Endothelial cell of umbilical vein (primary cell): Measurements from ENCODE around the gene FHIT. TPM values are rescaled to one million over a fixed set of nuclear protein-coding genes. Genes with fewer than 3 reads are reported as not detected.

Experiments used
- BruUV-seq: library from RNA; stranded (reverse); fragments of 400-500 nt; replicated peaks from 2 replicates; lab custom pipeline; 2021; lab: Mats Ljungman, UMichigan
- CTCF ChIA-PET: fragments of 300-600, 350-600 bp; sonication (Branson Sonifier 250); formaldehyde crosslinking; loops from one replicate; lab custom pipeline; 2021; ENCODE audit warnings: antibody characterized with exemption, inconsistent platforms; lab: Charles Lee
- POLR2A ChIA-PET: fragments of 300-600, 350-600 bp; sonication (Branson Sonifier 250); formaldehyde crosslinking; loops from one replicate; lab custom pipeline; 2021; ENCODE audit warnings: antibody characterized with exemption, inconsistent platforms; lab: Charles Lee
- DNase-seq: peaks from one replicate; pipeline ENCODE4 v3.0.0-alpha.2; 2011; ENCODE audit warnings: low read depth, low spot score
- FAIRE-seq: peaks from 2 replicates; lab custom pipeline; 2011; peaks lifted over from hg19 to GRCh38; lab: Jason Lieb, UNC
- H2AFZ ChIP-seq: 2 replicates; pipeline ENCODE4 v1.6.0; 2012; ENCODE audit warnings: low read depth, low read length, control low read depth, inconsistent platforms
- H3K27ac ChIP-seq: 2 replicates; pipeline ENCODE4 v1.5.1; 2011; ENCODE audit warnings: low read depth, mild to moderate bottlenecking, control low read depth, low read length, moderate library complexity; ENCODE audit not compliant: insufficient read depth
- H3K27me3 ChIP-seq, 2 experiments: 2 replicates each; pipeline versions ENCODE4 v1.6.0 to v1.6.1; 2011; ENCODE audit warnings: low read length in 2 of 2, mixed read lengths in 1 of 2; ENCODE audit not compliant: control insufficient read depth in 2 of 2, insufficient read depth in 2 of 2
- H3K36me3 ChIP-seq, 2 experiments: 2 replicates in 1 of 2; 3 replicates in 1 of 2; pipeline ENCODE4 v1.5.1; 2011; ENCODE audit warnings: low read length in 2 of 2, mild to moderate bottlenecking in 1 of 2, moderate library complexity in 1 of 2; ENCODE audit not compliant: control insufficient read depth in 2 of 2, insufficient read depth in 2 of 2; ENCODE audit errors: extremely low read depth in 1 of 2
- H3K4me1 ChIP-seq: 3 replicates; pipeline ENCODE4 v1.5.1; 2011; ENCODE audit warnings: mild to moderate bottlenecking, low read length; ENCODE audit not compliant: control insufficient read depth, insufficient read depth; ENCODE audit errors: extremely low read depth
- H3K4me2 ChIP-seq: 2 replicates; pipeline ENCODE4 v1.6.1; 2011; ENCODE audit warnings: low read length, control low read depth, mixed read lengths; ENCODE audit not compliant: insufficient read depth
- H3K4me3 ChIP-seq, 3 experiments: fragments of 200-600 bp in 1 of 3; sonication (generic), shearing (Covaris generic) in 1 of 3; replicated peaks in 1 of 3; 2 replicates each; pipeline ENCODE4 v1.5.1; 2011 to 2016; ENCODE audit warnings: control low read depth in 3 of 3, low read length in 3 of 3, mild to moderate bottlenecking in 2 of 3, inconsistent platforms in 1 of 3, low read depth in 1 of 3, moderate library complexity in 1 of 3; ENCODE audit not compliant: insufficient read depth in 1 of 3
- H3K79me2 ChIP-seq: 2 replicates; pipeline ENCODE4 v1.6.0; 2012; ENCODE audit warnings: low read length, inconsistent platforms; ENCODE audit not compliant: control insufficient read depth, insufficient read depth
- H3K9ac ChIP-seq: replicated peaks from 2 replicates; pipeline ENCODE3; 2011; ENCODE audit warnings: low read length, control low read depth; ENCODE audit not compliant: insufficient read depth; ENCODE audit errors: extremely low read depth
- H3K9me1 ChIP-seq: replicated peaks from 3 replicates; pipeline ENCODE4 v1.6.0; 2011; ENCODE audit warnings: mild to moderate bottlenecking, low read length; ENCODE audit not compliant: control insufficient read depth, insufficient read depth; ENCODE audit errors: extremely low read depth
- H3K9me3 ChIP-seq: replicated peaks from 2 replicates; pipeline ENCODE4 v1.5.1; 2012; ENCODE audit warnings: low read length, inconsistent platforms; ENCODE audit not compliant: control insufficient read depth, insufficient read depth
- H4K20me1 ChIP-seq: replicated peaks from 2 replicates; pipeline ENCODE3; 2011; ENCODE audit warnings: mild to moderate bottlenecking, low read length; ENCODE audit not compliant: control insufficient read depth, insufficient read depth; ENCODE audit errors: extremely low read depth
- EZH2 ChIP-seq: IDR thresholded peaks from 2 replicates; pipeline ENCODE4 v1.6.1; 2012; ENCODE audit warnings: borderline replicate concordance, low read depth, mild to moderate bottlenecking, moderate library complexity, low read length, inconsistent platforms; ENCODE audit not compliant: severe bottlenecking
- FOS ChIP-seq: IDR thresholded peaks from 2 replicates; pipeline ENCODE4 v1.6.1; 2011; ENCODE audit warnings: mild to moderate bottlenecking, low read length, moderate library complexity, borderline replicate concordance; ENCODE audit not compliant: insufficient read depth
- GATA2 ChIP-seq: IDR thresholded peaks from 2 replicates; pipeline ENCODE4 v1.7.0; 2011; ENCODE audit warnings: low read depth, mild to moderate bottlenecking, moderate library complexity, mixed read lengths, low read length; ENCODE audit not compliant: insufficient read length, insufficient read depth
- JUN ChIP-seq: IDR thresholded peaks from 2 replicates; pipeline ENCODE4 v1.6.1; 2011; ENCODE audit warnings: borderline replicate concordance, low read depth; ENCODE audit not compliant: insufficient read length, insufficient read depth
- MAX ChIP-seq: IDR thresholded peaks from 2 replicates; pipeline ENCODE4 v1.6.1; 2011; ENCODE audit not compliant: insufficient read depth, insufficient read length
- MYC ChIP-seq: IDR thresholded peaks from one replicate; pipeline ENCODE4 v1.6.1; 2011; ENCODE audit warnings: mild to moderate bottlenecking, low read depth, low read length
- POLR2A ChIP-seq: IDR thresholded peaks from 2 replicates; pipeline ENCODE4 v1.6.1; 2012; ENCODE audit warnings: low read depth, mild to moderate bottlenecking, control low read depth, low read length
- POLR2AphosphoS5 ChIP-seq: IDR thresholded peaks from 2 replicates; pipeline ENCODE4 v1.6.1; 2012; ENCODE audit warnings: low read depth, mild to moderate bottlenecking, control low read depth, low read length, moderate library complexity; ENCODE audit not compliant: insufficient read depth
- dilution Hi-C: fragments of 300-500 bp; cut with MboI; formaldehyde crosslinking; loops from one replicate; pipeline ENCODE4 v1.15.0; 2019; ENCODE audit warnings: low sequenced_read_pairs; ENCODE audit not compliant: extremely low pct_ligation_motif_present
- intact Hi-C: fragments of 100-400 bp; cut with micrococcal nuclease; formaldehyde crosslinking; loops from one replicate; pipeline ENCODE4 v1.10.0; 2022
- polyA plus RNA-seq, 4 experiments: library from polyadenylated mRNA; depleted of rRNA in 3 of 4; stranded (reverse) in 3 of 4; unstranded in 1 of 4; fragments of >200 nt; gene quantifications; 2 replicates each; pipeline versions ENCODE4 v1.2.1 to v1.2.3, GENCODE V29; 2011 to 2012; ENCODE audit warnings: missing spikeins in 1 of 4
- total RNA-seq: library from RNA; stranded (reverse); gene quantifications from 2 replicates; pipeline ENCODE4 v1.2.3, GENCODE V29; 2021
- TF ChIP-seq, protein P1 (sequence below), 2 donors: IDR thresholded peaks; 1 replicate in 1 of 2; 2 replicates in 1 of 2; pipeline ENCODE4 v1.5.1; 2011; ENCODE audit warnings: low read length in 2 of 2, mild to moderate bottlenecking in 2 of 2, moderate library complexity in 2 of 2, control low read depth in 1 of 2, inconsistent platforms in 1 of 2, low read depth in 1 of 2; ENCODE audit not compliant: insufficient read depth in 1 of 2; ENCODE audit errors: extremely low read depth in 1 of 2

The FHIT gene
- total and polyA plus RNA-seq, 2 donors (not counting 3 experiments of a cell fraction or from before 2014, with no cell fraction given) = 0.47 to 2.2 TPM

GRCh38 chr3:60553144-60553543 is 698.1 kb downstream of the FHIT start:
- intact Hi-C loops (no loop called here), dilution Hi-C loops (no loop called here)
- no peak overlapping the region for H3K4me2 ChIP-seq
- H3K36me3 ChIP-seq = no peaks in the 10 kb centered on the region
- ChIA-PET CTCF (no interaction called here), POLR2A (no interaction called here)
- H3K9me1 ChIP-seq = no peaks in the 10 kb centered on the region
- H3K79me2 ChIP-seq = no peaks in the 10 kb centered on the region
- H3K9ac ChIP-seq = no peak overlapping the region
- no peak for TF ChIP-seq POLR2A
- TF ChIP-seq MAX = no peak
- FAIRE-seq (no peak), DNase-seq (no peak)
- no peak overlapping the region for H3K27ac ChIP-seq
- BruUV-seq = no TSS peak
- H3K9me3 ChIP-seq = no peaks in the 10 kb centered on the region
- no peaks in the 10 kb centered on the region for H3K4me1 ChIP-seq
- H3K27me3 ChIP-seq = no peaks in the 10 kb centered on the region
- H2AFZ ChIP-seq = no peak overlapping the region
- H3K4me3 ChIP-seq = no peak overlapping the region
- no peaks in the 10 kb centered on the region for H4K20me1 ChIP-seq

DNA sequence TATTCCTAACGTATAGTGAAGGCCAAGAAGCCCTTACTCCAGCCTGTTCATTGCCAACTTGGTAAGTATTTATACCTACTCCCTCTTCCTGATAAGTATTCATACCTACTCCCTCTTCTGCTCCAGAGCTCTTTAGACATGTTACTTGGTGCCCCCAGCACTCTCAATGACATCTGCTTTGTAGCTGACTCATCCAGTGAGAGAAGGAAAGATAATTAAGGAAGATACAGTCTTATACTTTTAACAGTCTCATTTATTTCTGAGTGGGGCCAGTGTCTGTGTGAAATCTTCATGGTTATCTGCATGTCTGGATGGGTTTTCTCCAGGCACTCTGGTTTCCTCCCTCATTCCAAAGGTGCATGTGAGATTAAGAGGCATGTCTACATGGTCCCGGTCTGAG is 698.7 kb downstream of the FHIT start:
- Histone ChIP-seq H3K9me3 (no peaks in the 10 kb centered on the region), H3K9ac (no peak overlapping the region), H3K4me2 (no peak overlapping the region), H3K4me1 (no peaks in the 10 kb centered on the region), H3K9me1 (no peaks in the 10 kb centered on the region), H3K36me3 (no peaks in the 10 kb centered on the region), H4K20me1 (no peaks in the 10 kb centered on the region), H2AFZ (no peak overlapping the region), H3K4me3 (no peak overlapping the region), H3K27ac (no peak overlapping the region), H3K79me2 (no peaks in the 10 kb centered on the region), H3K27me3 (no peaks in the 10 kb centered on the region)
- BruUV-seq = no TSS peak
- ChIA-PET CTCF (no interaction called here), POLR2A (no interaction called here)
- DNase-seq (no peak), FAIRE-seq (no peak)
- TF ChIP-seq FOS (no peak), GATA2 (no peak), JUN (no peak), MYC (no peak), MAX (no peak), POLR2A (no peak), POLR2AphosphoS5 (no peak), EZH2 (no peak)
- TF ChIP-seq, protein P1, sequence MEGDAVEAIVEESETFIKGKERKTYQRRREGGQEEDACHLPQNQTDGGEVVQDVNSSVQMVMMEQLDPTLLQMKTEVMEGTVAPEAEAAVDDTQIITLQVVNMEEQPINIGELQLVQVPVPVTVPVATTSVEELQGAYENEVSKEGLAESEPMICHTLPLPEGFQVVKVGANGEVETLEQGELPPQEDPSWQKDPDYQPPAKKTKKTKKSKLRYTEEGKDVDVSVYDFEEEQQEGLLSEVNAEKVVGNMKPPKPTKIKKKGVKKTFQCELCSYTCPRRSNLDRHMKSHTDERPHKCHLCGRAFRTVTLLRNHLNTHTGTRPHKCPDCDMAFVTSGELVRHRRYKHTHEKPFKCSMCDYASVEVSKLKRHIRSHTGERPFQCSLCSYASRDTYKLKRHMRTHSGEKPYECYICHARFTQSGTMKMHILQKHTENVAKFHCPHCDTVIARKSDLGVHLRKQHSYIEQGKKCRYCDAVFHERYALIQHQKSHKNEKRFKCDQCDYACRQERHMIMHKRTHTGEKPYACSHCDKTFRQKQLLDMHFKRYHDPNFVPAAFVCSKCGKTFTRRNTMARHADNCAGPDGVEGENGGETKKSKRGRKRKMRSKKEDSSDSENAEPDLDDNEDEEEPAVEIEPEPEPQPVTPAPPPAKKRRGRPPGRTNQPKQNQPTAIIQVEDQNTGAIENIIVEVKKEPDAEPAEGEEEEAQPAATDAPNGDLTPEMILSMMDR (IDR thresholded peaks at IDR 0.05; ENCODE audit: extremely low read depth in 1 of 2, insufficient read depth in 1 of 2, low read depth in 1 of 2, low read length in 2 of 2) = no peak
- intact Hi-C loops (no loop called here), dilution Hi-C loops (no loop called here)
